Endodermal cell (in vitro differentiated cells): ENCODE data around the gene CSDE1. TPM values are rescaled to one million over a fixed set of nuclear protein-coding genes. Genes with fewer than 3 reads are reported as not detected.

ENCODE experiments used
- DNase-seq: peaks from one replicate; pipeline ENCODE4 v3.0.0-alpha.2; 2017
- H3K27ac ChIP-seq: 2 replicates; pipeline ENCODE4 v1.5.1; 2013; ENCODE audit warnings: mild to moderate bottlenecking, low read depth, low read length, moderate library complexity
- H3K27me3 ChIP-seq: 2 replicates; pipeline ENCODE4 v1.6.1; 2013; ENCODE audit warnings: mild to moderate bottlenecking, low read length, moderate library complexity; ENCODE audit not compliant: insufficient read depth, control insufficient read depth, poor library complexity, severe bottlenecking
- H3K36me3 ChIP-seq: 2 replicates; pipeline ENCODE4 v1.7.0; 2013; ENCODE audit warnings: mild to moderate bottlenecking, low read length, moderate library complexity; ENCODE audit not compliant: control insufficient read depth, insufficient read depth
- H3K4me1 ChIP-seq: one replicate; pipeline ENCODE4 v1.7.0; 2013; ENCODE audit warnings: low read length; ENCODE audit not compliant: control insufficient read depth, insufficient read depth
- H3K4me3 ChIP-seq: 2 replicates; pipeline ENCODE4 v1.5.1; 2013; ENCODE audit warnings: mild to moderate bottlenecking, low read length, moderate library complexity
- H3K9ac ChIP-seq: 2 replicates; pipeline ENCODE4 v1.6.1; 2013; ENCODE audit warnings: mild to moderate bottlenecking, low read length, moderate library complexity; ENCODE audit not compliant: poor library complexity, severe bottlenecking; ENCODE audit errors: extremely low read depth
- H3K9me3 ChIP-seq: 2 replicates; pipeline ENCODE4 v1.6.1; 2013; ENCODE audit warnings: mild to moderate bottlenecking, low read length, moderate library complexity; ENCODE audit not compliant: control insufficient read depth
- H3K27ac Mint-ChIP-seq: 2 replicates; pipeline ENCODE4 v1.8.0; 2020; ENCODE audit warnings: mixed read lengths
- H3K27me3 Mint-ChIP-seq: 2 replicates; pipeline ENCODE4 v1.8.0; 2021; ENCODE audit warnings: mild to moderate bottlenecking, mixed read lengths; ENCODE audit not compliant: insufficient read depth
- H3K36me3 Mint-ChIP-seq: 2 replicates; pipeline ENCODE4 v1.8.0; 2020; ENCODE audit warnings: low read depth, mixed read lengths
- H3K4me1 Mint-ChIP-seq: 2 replicates; pipeline ENCODE4 v1.8.0; 2020; ENCODE audit warnings: mixed read lengths
- H3K4me3 Mint-ChIP-seq: 2 replicates; pipeline ENCODE4 v1.8.0; 2020; ENCODE audit warnings: mild to moderate bottlenecking, moderate library complexity, mixed read lengths
- H3K9me3 Mint-ChIP-seq: 2 replicates; pipeline ENCODE4 v1.8.0; 2020; ENCODE audit warnings: mild to moderate bottlenecking, mixed read lengths
- WGBS, 2 experiments: methylation state at CpG; one replicate each; pipeline versions ENCODE4 v1.1.5 to v1.1.7; 2013; ENCODE audit warnings: missing lambda C conversion rate in 2 of 2, mixed read lengths in 1 of 2; ENCODE audit not compliant: insufficient coverage in 1 of 2, insufficient read length in 1 of 2; 5-methylcytosine and 5-hydroxymethylcytosine counted together
- total RNA-seq, 2 donors: library from RNA; stranded (reverse); fragmentation: NEBNext Ultra II Directional in 1 of 2; extraction: Animal tissue kit (Norgen Biotek cat#: 25700) in 1 of 2; gene quantifications; 2 replicates in 1 of 2; 3 replicates in 1 of 2; pipeline ENCODE4 v1.2.1, GENCODE V29; 2021
- TF ChIP-seq, protein P1 (sequence below): fragments of 200-600 bp; sonication (generic); conservative IDR thresholded peaks from 2 replicates; pipeline ENCODE4 v1.5.0; 2021; ENCODE audit warnings: antibody characterized with exemption, mild to moderate bottlenecking

The CSDE1 gene
- total RNA-seq, 2 donors from 2014 or later, result 491 to 517 TPM

DNA sequence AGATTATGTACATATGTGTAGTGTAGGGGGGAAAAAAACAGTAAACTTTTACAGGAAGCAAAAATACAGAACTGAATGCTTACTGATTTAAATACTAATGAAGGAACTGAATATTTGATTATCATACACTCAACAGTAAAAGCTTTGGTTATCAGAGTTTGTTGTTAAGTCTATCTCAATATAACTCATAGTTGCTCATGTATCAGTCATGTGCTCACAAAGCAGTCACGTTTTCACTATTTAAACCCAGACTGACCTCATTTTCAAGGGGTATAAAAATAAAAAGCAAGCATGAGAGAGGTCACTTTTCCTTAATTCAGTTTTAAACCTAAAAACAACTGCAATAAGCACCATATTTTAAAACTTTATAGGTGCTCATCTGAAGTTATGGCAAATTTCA is 34.3 kb downstream of the CSDE1 start:
- peaks cover 4% of the 10 kb centered on the region for H3K4me1 Mint-ChIP-seq
- Histone ChIP-seq H3K27me3 (no peaks in the 10 kb centered on the region), H3K27ac (no peak overlapping the region), H3K9ac (no peak overlapping the region), H3K36me3 (peaks cover 100% of the 10 kb centered on the region), H3K9me3 (no peaks in the 10 kb centered on the region), H3K4me1 (no peaks in the 10 kb centered on the region), H3K4me3 (no peak overlapping the region)
- TF ChIP-seq, protein P1, sequence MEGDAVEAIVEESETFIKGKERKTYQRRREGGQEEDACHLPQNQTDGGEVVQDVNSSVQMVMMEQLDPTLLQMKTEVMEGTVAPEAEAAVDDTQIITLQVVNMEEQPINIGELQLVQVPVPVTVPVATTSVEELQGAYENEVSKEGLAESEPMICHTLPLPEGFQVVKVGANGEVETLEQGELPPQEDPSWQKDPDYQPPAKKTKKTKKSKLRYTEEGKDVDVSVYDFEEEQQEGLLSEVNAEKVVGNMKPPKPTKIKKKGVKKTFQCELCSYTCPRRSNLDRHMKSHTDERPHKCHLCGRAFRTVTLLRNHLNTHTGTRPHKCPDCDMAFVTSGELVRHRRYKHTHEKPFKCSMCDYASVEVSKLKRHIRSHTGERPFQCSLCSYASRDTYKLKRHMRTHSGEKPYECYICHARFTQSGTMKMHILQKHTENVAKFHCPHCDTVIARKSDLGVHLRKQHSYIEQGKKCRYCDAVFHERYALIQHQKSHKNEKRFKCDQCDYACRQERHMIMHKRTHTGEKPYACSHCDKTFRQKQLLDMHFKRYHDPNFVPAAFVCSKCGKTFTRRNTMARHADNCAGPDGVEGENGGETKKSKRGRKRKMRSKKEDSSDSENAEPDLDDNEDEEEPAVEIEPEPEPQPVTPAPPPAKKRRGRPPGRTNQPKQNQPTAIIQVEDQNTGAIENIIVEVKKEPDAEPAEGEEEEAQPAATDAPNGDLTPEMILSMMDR, result no peak
- no peak overlapping the region for H3K27ac Mint-ChIP-seq
- no peaks in the 10 kb centered on the region for H3K27me3 Mint-ChIP-seq
- H3K9me3 Mint-ChIP-seq, result no peaks in the 10 kb centered on the region
- 0% methylated on average over 1 of the region's 1 CpG; no CpG with 5 or more reads in 1 of the 2 experiments for WGBS, 2 experiments
- no peak overlapping the region for H3K4me3 Mint-ChIP-seq
- DNase-seq, result no peak
- peaks cover 90% of the 10 kb centered on the region for H3K36me3 Mint-ChIP-seq

DNA sequence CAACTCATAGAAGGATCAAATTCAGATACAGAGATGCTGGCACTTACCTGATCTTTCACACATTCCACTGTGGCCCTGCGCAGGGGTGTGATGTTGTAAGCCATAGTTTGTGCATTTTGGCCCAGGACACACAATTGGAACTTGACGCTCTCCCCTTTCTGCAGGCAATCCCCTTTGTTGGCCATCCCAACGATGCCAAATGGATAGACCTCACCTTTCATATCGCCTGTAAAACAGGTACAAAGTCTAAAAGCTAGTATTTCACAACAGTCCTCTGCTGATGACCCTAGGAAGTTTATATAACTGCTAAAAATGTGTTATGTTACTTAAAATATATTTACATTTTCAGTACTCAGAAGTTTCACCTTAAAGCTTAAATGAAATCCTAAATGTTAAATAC is 37.3 kb downstream of the CSDE1 start:
- H3K9me3 Mint-ChIP-seq, result no peaks in the 10 kb centered on the region
- peaks cover 5% of the 10 kb centered on the region for H3K4me1 ChIP-seq
- no peak overlapping the region for H3K27ac ChIP-seq
- H3K36me3 ChIP-seq, result peaks cover 91% of the 10 kb centered on the region
- no peaks in the 10 kb centered on the region for H3K9me3 ChIP-seq
- TF ChIP-seq, protein P1, result no peak
- H3K4me3 ChIP-seq, result no peak overlapping the region
- no peak overlapping the region for H3K4me3 Mint-ChIP-seq
- H3K27me3 Mint-ChIP-seq, result no peaks in the 10 kb centered on the region
- peaks cover 13% of the 10 kb centered on the region for H3K4me1 Mint-ChIP-seq
- peaks cover 74% of the 10 kb centered on the region for H3K36me3 Mint-ChIP-seq
- H3K27me3 ChIP-seq, result no peaks in the 10 kb centered on the region
- no peak overlapping the region for H3K27ac Mint-ChIP-seq
- 80 to 95% methylated on average over 1 to 4 of the region's 4 CpGs for WGBS, 2 experiments
- H3K9ac ChIP-seq, result no peak overlapping the region
- DNase-seq, result no peak

DNA sequence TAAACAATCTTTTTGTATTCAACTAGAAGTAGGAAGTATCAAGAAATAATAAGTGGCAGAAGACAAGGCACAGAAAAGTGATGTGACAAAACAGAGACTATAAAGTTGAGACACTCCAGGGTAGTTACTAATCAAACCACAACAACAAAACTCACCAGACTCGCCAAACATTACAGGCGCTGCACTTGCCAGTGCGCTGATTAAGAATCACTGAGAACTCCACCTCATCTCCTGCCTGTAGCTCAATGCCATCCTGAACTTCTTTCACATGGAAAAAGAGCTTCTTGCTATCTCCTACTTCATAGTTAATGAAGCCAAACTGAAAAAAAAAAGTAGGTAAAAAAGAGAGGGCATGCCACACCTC is 38.4 kb downstream of the CSDE1 start:
- no peak for DNase-seq
- Histone ChIP-seq H3K4me3 (no peak overlapping the region), H3K27ac (no peak overlapping the region), H3K27me3 (no peaks in the 10 kb centered on the region), H3K9ac (no peak overlapping the region), H3K4me1 (peaks cover 5% of the 10 kb centered on the region), H3K36me3 (peaks cover 84% of the 10 kb centered on the region), H3K9me3 (no peaks in the 10 kb centered on the region)
- Mint-ChIP-seq H3K27me3 (no peaks in the 10 kb centered on the region), H3K36me3 (peaks cover 64% of the 10 kb centered on the region), H3K9me3 (no peaks in the 10 kb centered on the region), H3K4me3 (no peak overlapping the region), H3K27ac (no peak overlapping the region), H3K4me1 (peaks cover 11% of the 10 kb centered on the region)
- TF ChIP-seq, protein P1, result no peak
- 96% methylated on average over 3 of the region's 3 CpGs; no CpG with 5 or more reads in 1 of the 2 experiments for WGBS, 2 experiments
